H1 (cell line): ENCODE results near the gene USH2A. TPM values are rescaled to one million over a fixed set of nuclear protein-coding genes. Genes with fewer than 3 reads are reported as not detected.
A peak's percentile ranks its signal among the peaks of the same experiment; 100 is the strongest.

Experiments used
- CTCF ChIA-PET: fragments of 300-600 bp; sonication (Branson Sonifier 250); formaldehyde crosslinking; loops from one replicate; lab custom pipeline; 2021; ENCODE audit not compliant: partially characterized antibody; lab: Charles Lee
- POLR2A ChIA-PET: fragments of 300-600 bp; sonication (Branson Sonifier 250); formaldehyde crosslinking; loops from one replicate; lab custom pipeline; 2021; ENCODE audit warnings: inconsistent platforms; ENCODE audit not compliant: partially characterized antibody; lab: Charles Lee
- DNase-seq, 2 experiments: peaks; one replicate each; pipeline versions ENCODE4 v3.0.0 to v3.0.0-alpha.2; 2010 to 2022; ENCODE audit warnings: low spot score in 2 of 2, low read depth in 1 of 2, mixed read lengths in 1 of 2
- FAIRE-seq: peaks from 2 replicates; lab custom pipeline; 2011; peaks lifted over from hg19 to GRCh38; lab: Jason Lieb, UNC
- H2AFZ ChIP-seq: 2 replicates; pipeline ENCODE4 v1.8.1; 2012; ENCODE audit warnings: low read length, inconsistent platforms
- H2AK5ac ChIP-seq: 2 replicates; pipeline ENCODE4 v1.6.1; 2013; ENCODE audit warnings: low read depth, low read length
- H2BK120ac ChIP-seq: replicated peaks from 2 replicates; pipeline ENCODE3; 2013; ENCODE audit warnings: low read depth, low read length, inconsistent platforms
- H2BK12ac ChIP-seq: 2 replicates; pipeline ENCODE4 v1.6.1; 2013; ENCODE audit warnings: low read depth, low read length
- H2BK15ac ChIP-seq: 2 replicates; pipeline ENCODE4 v1.6.1; 2013; ENCODE audit warnings: low read length
- H2BK20ac ChIP-seq: 2 replicates; pipeline ENCODE4 v1.6.1; 2013; ENCODE audit warnings: low read length
- H2BK5ac ChIP-seq: 2 replicates; pipeline ENCODE4 v1.6.1; 2013; ENCODE audit warnings: low read depth, low read length
- H3K14ac ChIP-seq: 2 replicates; pipeline ENCODE4 v1.6.1; 2013; ENCODE audit warnings: inconsistent platforms; ENCODE audit not compliant: insufficient read length
- H3K18ac ChIP-seq: 2 replicates; pipeline ENCODE4 v1.6.1; 2013; ENCODE audit warnings: low read length; ENCODE audit errors: extremely low read depth
- H3K23ac ChIP-seq: 2 replicates; pipeline ENCODE4 v1.6.1; 2013; ENCODE audit warnings: inconsistent platforms; ENCODE audit not compliant: insufficient read length
- H3K23me2 ChIP-seq: 2 replicates; pipeline ENCODE4 v1.6.1; 2013; ENCODE audit warnings: low read depth, low read length
- H3K27ac ChIP-seq: 2 replicates; pipeline ENCODE4 v1.6.1; 2011; ENCODE audit warnings: low read depth, low read length, inconsistent platforms
- H3K27me3 ChIP-seq, 4 experiments: replicated peaks in 1 of 4; 1 replicate in 1 of 4; 2 replicates in 3 of 4; pipeline versions ENCODE4 v1.6.1 to v1.8.1; 2011 to 2013; ENCODE audit warnings: low read length in 3 of 4, mild to moderate bottlenecking in 3 of 4, inconsistent platforms in 2 of 4, mixed read lengths in 2 of 4, moderate library complexity in 1 of 4; ENCODE audit not compliant: control insufficient read depth in 3 of 4, insufficient read depth in 3 of 4; ENCODE audit errors: extremely low read depth in 1 of 4
- H3K36me3 ChIP-seq, 4 experiments: 2 replicates each; pipeline versions ENCODE4 v1.6.1 to v1.8.1; 2011 to 2013; ENCODE audit warnings: mild to moderate bottlenecking in 4 of 4, low read length in 3 of 4, moderate library complexity in 2 of 4, control low read depth in 1 of 4, inconsistent platforms in 1 of 4; ENCODE audit not compliant: insufficient read depth in 4 of 4, control insufficient read depth in 2 of 4
- H3K4ac ChIP-seq: replicated peaks from 2 replicates; pipeline ENCODE3; 2013; ENCODE audit warnings: low read length, low read depth, mixed read lengths, inconsistent platforms; ENCODE audit not compliant: insufficient read length
- H3K4me1 ChIP-seq, 4 experiments: replicated peaks in 1 of 4; 1 replicate in 1 of 4; 2 replicates in 3 of 4; pipeline versions ENCODE4 v1.6.1 to v1.8.1; 2011 to 2013; ENCODE audit warnings: low read length in 3 of 4, inconsistent platforms in 2 of 4, mixed read lengths in 1 of 4; ENCODE audit not compliant: insufficient read depth in 4 of 4, control insufficient read depth in 3 of 4
- H3K4me2 ChIP-seq, 2 experiments: 2 replicates each; pipeline versions ENCODE4 v1.6.1 to v1.8.1; 2011 to 2013; ENCODE audit warnings: low read depth in 2 of 2, low read length in 2 of 2, control low read depth in 1 of 2, inconsistent platforms in 1 of 2, mild to moderate bottlenecking in 1 of 2; ENCODE audit not compliant: insufficient read depth in 1 of 2
- H3K4me3 ChIP-seq, 4 experiments: fragments of 200-600, 300-600 bp in 1 of 4; sonication (generic), shearing (Covaris generic), sonication (Bioruptor Twin) in 1 of 4; 2 replicates each; pipeline versions ENCODE4 v1.5.1 to v1.8.1; 2011 to 2016; ENCODE audit warnings: low read length in 4 of 4, low read depth in 3 of 4, control low read depth in 2 of 4, inconsistent platforms in 2 of 4, mild to moderate bottlenecking in 2 of 4, mixed read lengths in 1 of 4, moderate library complexity in 1 of 4; ENCODE audit not compliant: insufficient read depth in 2 of 4; ENCODE audit errors: extremely low read depth in 1 of 4
- H3K56ac ChIP-seq: replicated peaks from 2 replicates; pipeline ENCODE3; 2013; ENCODE audit warnings: low read depth, mild to moderate bottlenecking, mixed read lengths, low read length, inconsistent platforms; ENCODE audit not compliant: insufficient read length
- H3K79me1 ChIP-seq: 2 replicates; pipeline ENCODE4 v1.6.1; 2013; ENCODE audit warnings: low read depth, low read length, control low read depth
- H3K79me2 ChIP-seq, 2 experiments: 2 replicates each; pipeline versions ENCODE4 v1.6.1 to v1.8.1; 2012 to 2013; ENCODE audit warnings: low read length in 2 of 2, mild to moderate bottlenecking in 2 of 2, inconsistent platforms in 1 of 2; ENCODE audit not compliant: insufficient read depth in 2 of 2, control insufficient read depth in 1 of 2
- H3K9ac ChIP-seq, 4 experiments: replicated peaks in 1 of 4; 1 replicate in 1 of 4; 2 replicates in 3 of 4; pipeline versions ENCODE4 v1.6.1 to v1.8.1; 2011 to 2013; ENCODE audit warnings: low read depth in 3 of 4, low read length in 3 of 4, control low read depth in 2 of 4, mild to moderate bottlenecking in 2 of 4, moderate library complexity in 2 of 4, inconsistent platforms in 1 of 4; ENCODE audit errors: extremely low read depth in 1 of 4
- H3K9me3 ChIP-seq, 2 experiments: 2 replicates each; pipeline versions ENCODE4 v1.6.1 to v1.8.1; 2012 to 2013; ENCODE audit warnings: mild to moderate bottlenecking in 2 of 2, moderate library complexity in 2 of 2, control low read depth in 1 of 2, inconsistent platforms in 1 of 2, low read depth in 1 of 2, low read length in 1 of 2, mixed read lengths in 1 of 2; ENCODE audit not compliant: insufficient read depth in 2 of 2
- H4K20me1 ChIP-seq, 2 experiments: replicated peaks in 1 of 2; 2 replicates each; pipeline versions ENCODE3 to v1.8.1; 2011 to 2013; ENCODE audit warnings: inconsistent platforms in 2 of 2, low read length in 2 of 2, mild to moderate bottlenecking in 1 of 2; ENCODE audit not compliant: insufficient read depth in 2 of 2, control insufficient read depth in 1 of 2
- H4K5ac ChIP-seq: 2 replicates; pipeline ENCODE4 v1.6.1; 2013; ENCODE audit warnings: low read length, low read depth, mixed read lengths, inconsistent platforms; ENCODE audit not compliant: insufficient read length
- H4K8ac ChIP-seq: 2 replicates; pipeline ENCODE4 v1.8.0; 2013; ENCODE audit warnings: mild to moderate bottlenecking, moderate library complexity, low read length, inconsistent platforms; ENCODE audit not compliant: insufficient read depth; ENCODE audit errors: extremely low read depth
- H4K91ac ChIP-seq: replicated peaks from 2 replicates; pipeline ENCODE3; 2013; ENCODE audit warnings: low read length, mixed read lengths, inconsistent platforms; ENCODE audit not compliant: insufficient read length
- CEBPB ChIP-seq: IDR thresholded peaks from 2 replicates; pipeline ENCODE4 v1.6.1; 2012; ENCODE audit warnings: low read depth, low read length
- CHD1 ChIP-seq: IDR thresholded peaks from 2 replicates; pipeline ENCODE4 v1.6.1; 2012; ENCODE audit warnings: low read depth, low read length, improper control_type of control experiment
- CTCF ChIP-seq, 3 experiments: IDR thresholded peaks; 1 replicate in 2 of 3; 2 replicates in 1 of 3; pipeline versions ENCODE4 v1.5.1 to v1.6.1; 2011; ENCODE audit warnings: low read length in 3 of 3, mild to moderate bottlenecking in 3 of 3, inconsistent platforms in 2 of 3, low read depth in 1 of 3, moderate library complexity in 1 of 3; ENCODE audit not compliant: insufficient read depth in 1 of 3; ENCODE audit errors: control extremely low read depth in 1 of 3
- E2F6 ChIP-seq: IDR thresholded peaks from 2 replicates; pipeline ENCODE4 v1.6.1; 2012; ENCODE audit warnings: inconsistent platforms
- JUN ChIP-seq: IDR thresholded peaks from 2 replicates; pipeline ENCODE4 v1.6.1; 2011; ENCODE audit warnings: low read depth, mild to moderate bottlenecking, improper control_type of control experiment, low read length
- TAF7 ChIP-seq: optimal IDR thresholded peaks from 2 replicates; pipeline ENCODE3; 2011; ENCODE audit warnings: low read depth, mild to moderate bottlenecking, inconsistent platforms, low read length, moderate library complexity, borderline replicate concordance
- WGBS, 2 experiments: shearing (Covaris generic) in 1 of 2; methylation state at CpG; one replicate each; pipeline versions ENCODE4 v1.1.6 to v1.1.7; 2013 to 2015; ENCODE audit warnings: low lambda C conversion rate in 2 of 2, mixed read lengths in 2 of 2, inconsistent platforms in 1 of 2, low coverage in 1 of 2, missing lambda C conversion rate in 1 of 2; ENCODE audit not compliant: insufficient replicate concordance in 2 of 2, insufficient coverage in 1 of 2, insufficient read length in 1 of 2; ENCODE audit errors: extremely low coverage in 1 of 2, missing lambda C conversion rate in 1 of 2; 5-methylcytosine and 5-hydroxymethylcytosine counted together
- polyA plus RNA-seq, 7 experiments: library from polyadenylated mRNA; depleted of rRNA in 3 of 7; stranded (reverse) in 5 of 7; unstranded in 2 of 7; fragments of >200 nt in 5 of 7; fragments of 200-250 nt in 2 of 7; gene quantifications; 1 replicate in 5 of 7; 2 replicates in 1 of 7; 4 replicates in 1 of 7; pipeline versions ENCODE4 v1.2.1 to v1.2.3, GENCODE V29; 2011 to 2013; ENCODE audit warnings: missing spikeins in 2 of 7, mixed read lengths in 2 of 7
- total RNA-seq: library from RNA; stranded (reverse); fragmentation: NEBNext Ultra II Directional; extraction: Animal tissue kit (Norgen Biotek cat#: 25700); gene quantifications from 2 replicates; pipeline ENCODE4 v1.2.1, GENCODE V29; 2021

USH2A gene
- total and polyA plus RNA-seq, 2 of the 8 experiments (the other 6 are each of a cell fraction or from before 2014, with no cell fraction given) = 0.02 to 0.17 TPM

GRCh38 chr1:215635827-215636226, 787.4 kb downstream of the USH2A start:
- no peak overlapping the region for H3K4me3 ChIP-seq
- H4K8ac ChIP-seq = no peak overlapping the region
- ChIA-PET POLR2A (no interaction called here), CTCF (interaction anchor here (1.4 kb wide), 1 partner anchor 9 kb away, joined by 3 read pairs; no protein-coding TSS in a partner anchor)
- no peak overlapping the region for H2BK15ac ChIP-seq
- WGBS, 2 experiments = 86% methylated on average over 6 of the region's 6 CpGs; no CpG with 5 or more reads in 1 of the 2 experiments
- TF ChIP-seq CEBPB (no peak), JUN (no peak), CHD1 (no peak), E2F6 (no peak), TAF7 (no peak), CTCF (IDR thresholded peaks at IDR 0.05; ENCODE audit: control extremely low read depth in 1 of 3, insufficient read depth in 1 of 3, low read depth in 1 of 3, low read length in 3 of 3) (no peak)
- H3K79me1 ChIP-seq = no peaks in the 10 kb centered on the region
- no peak overlapping the region for H3K14ac ChIP-seq
- no peak overlapping the region for H3K56ac ChIP-seq
- H3K9me3 ChIP-seq = no peaks in the 10 kb centered on the region
- peaks cover 4 to 15% (median 11%) of the 10 kb centered on the region in 4 experiments; a peak in 6 of 7 replicates for H3K4me1 ChIP-seq
- H3K36me3 ChIP-seq = no peaks in the 10 kb centered on the region
- peak overlapping the region; percentile 89 for H2AFZ ChIP-seq
- no peak overlapping the region for H3K4ac ChIP-seq
- H4K91ac ChIP-seq = no peak overlapping the region
- H3K4me2 ChIP-seq = no peak overlapping the region
- FAIRE-seq (no peak), DNase-seq (no peak)
- no peak overlapping the region for H4K5ac ChIP-seq
- H2BK20ac ChIP-seq = no peak overlapping the region; the same call in 1 of the 2 replicates
- no peak overlapping the region for H2BK12ac ChIP-seq
- no peaks in the 10 kb centered on the region; the same call in 1 of the 2 replicates for H3K23me2 ChIP-seq
- no peak overlapping the region for H3K27ac ChIP-seq
- H3K23ac ChIP-seq = no peak overlapping the region
- no peak overlapping the region for H2BK5ac ChIP-seq
- H2BK120ac ChIP-seq = no peak overlapping the region
- no peak overlapping the region for H2AK5ac ChIP-seq
- H3K18ac ChIP-seq = no peak overlapping the region
- no peaks in the 10 kb centered on the region for H4K20me1 ChIP-seq
- no peaks in the 10 kb centered on the region for H3K79me2 ChIP-seq
- no peak overlapping the region for H3K9ac ChIP-seq
- no peaks in the 10 kb centered on the region for H3K27me3 ChIP-seq
